ENCODE data around the gene ZFPM1. TPM values are rescaled to one million over a fixed set of nuclear protein-coding genes. Genes with fewer than 3 reads are reported as not detected.

ZFPM1 gene
- total RNA-seq, 2 donors from 2014 or later = 18.1 to 21.5 TPM

GRCh38 chr16:88427376-88427775 lies 25.7 kb upstream of the ZFPM1 start:
- Histone ChIP-seq H3K4me1 (ENCODE audit: control insufficient read depth, insufficient read depth, low read length) (no peaks in the 10 kb centered on the region), H3K4me3 (ENCODE audit: low read length) (no peak overlapping the region), H3K27me3 (ENCODE audit: control insufficient read depth, insufficient read depth, low read length, poor library complexity, severe bottlenecking) (peaks cover 11% of the 10 kb centered on the region), H3K27ac (ENCODE audit: low read depth, low read length) (no peak overlapping the region), H3K9ac (ENCODE audit: extremely low read depth, low read length, poor library complexity, severe bottlenecking) (no peak overlapping the region), H3K9me3 (ENCODE audit: control insufficient read depth, low read length) (no peaks in the 10 kb centered on the region), H3K36me3 (ENCODE audit: control insufficient read depth, insufficient read depth, low read length) (no peaks in the 10 kb centered on the region)
- H3K36me3 Mint-ChIP-seq (ENCODE audit: low read depth) = no peaks in the 10 kb centered on the region
- DNase-seq = no peak
- no peaks in the 10 kb centered on the region for H3K9me3 Mint-ChIP-seq
- no peak overlapping the region for H3K27ac Mint-ChIP-seq
- H3K4me3 Mint-ChIP-seq = no peak overlapping the region
- 92 to 94% methylated on average over 5 to 19 of the region's 19 CpGs for WGBS, 2 experiments (ENCODE audit: insufficient coverage in 1 of 2, insufficient read length in 1 of 2)
- no peaks in the 10 kb centered on the region for H3K4me1 Mint-ChIP-seq
- H3K27me3 Mint-ChIP-seq (ENCODE audit: insufficient read depth) = peaks cover 2% of the 10 kb centered on the region
- TF ChIP-seq CTCF (conservative IDR thresholded peaks at IDR 0.05) = no peak

- Mint-ChIP-seq H3K27ac (no peak overlapping the region), H3K4me3 (no peak overlapping the region), H3K4me1 (no peaks in the 10 kb centered on the region), H3K36me3 (ENCODE audit: low read depth) (no peaks in the 10 kb centered on the region), H3K9me3 (no peaks in the 10 kb centered on the region), H3K27me3 (ENCODE audit: insufficient read depth) (peaks cover 2% of the 10 kb centered on the region)
- no peak overlapping the region for H3K27ac ChIP-seq (ENCODE audit: low read depth, low read length)
- no peak for TF ChIP-seq CTCF (conservative IDR thresholded peaks at IDR 0.05)
- no peak for DNase-seq
- no peak overlapping the region for H3K9ac ChIP-seq (ENCODE audit: extremely low read depth, low read length, poor library complexity, severe bottlenecking)
- H3K9me3 ChIP-seq (ENCODE audit: control insufficient read depth, low read length) = no peaks in the 10 kb centered on the region
- 92 to 96% methylated on average over 15 to 19 of the region's 19 CpGs for WGBS, 2 experiments (ENCODE audit: insufficient coverage in 1 of 2, insufficient read length in 1 of 2)
- no peak overlapping the region for H3K4me3 ChIP-seq (ENCODE audit: low read length)
- H3K36me3 ChIP-seq (ENCODE audit: control insufficient read depth, insufficient read depth, low read length) = no peaks in the 10 kb centered on the region
- H3K4me1 ChIP-seq (ENCODE audit: control insufficient read depth, insufficient read depth, low read length) = no peaks in the 10 kb centered on the region
- H3K27me3 ChIP-seq (ENCODE audit: control insufficient read depth, insufficient read depth, low read length, poor library complexity, severe bottlenecking) = peaks cover 11% of the 10 kb centered on the region
Measured at GRCh38 chr16:88428156-88428555, 24.9 kb upstream of the ZFPM1 start.

- Mint-ChIP-seq H3K27me3 (ENCODE audit: insufficient read depth) (peaks cover 2% of the 10 kb centered on the region), H3K27ac (no peak overlapping the region), H3K36me3 (ENCODE audit: low read depth) (no peaks in the 10 kb centered on the region), H3K4me1 (no peaks in the 10 kb centered on the region), H3K4me3 (no peak overlapping the region), H3K9me3 (no peaks in the 10 kb centered on the region)
- peak; percentile 54 for TF ChIP-seq CTCF (conservative IDR thresholded peaks at IDR 0.05)
- no peak overlapping the region for H3K9ac ChIP-seq (ENCODE audit: extremely low read depth, low read length, poor library complexity, severe bottlenecking)
- H3K27me3 ChIP-seq (ENCODE audit: control insufficient read depth, insufficient read depth, low read length, poor library complexity, severe bottlenecking) = peaks cover 11% of the 10 kb centered on the region
- H3K4me1 ChIP-seq (ENCODE audit: control insufficient read depth, insufficient read depth, low read length) = no peaks in the 10 kb centered on the region
- no peak for DNase-seq
- no peaks in the 10 kb centered on the region for H3K9me3 ChIP-seq (ENCODE audit: control insufficient read depth, low read length)
- no peak overlapping the region for H3K27ac ChIP-seq (ENCODE audit: low read depth, low read length)
- H3K4me3 ChIP-seq (ENCODE audit: low read length) = no peak overlapping the region
- H3K36me3 ChIP-seq (ENCODE audit: control insufficient read depth, insufficient read depth, low read length) = no peaks in the 10 kb centered on the region
- 87 to 92% methylated on average over 14 to 34 of the region's 34 CpGs for WGBS, 2 experiments (ENCODE audit: insufficient coverage in 1 of 2, insufficient read length in 1 of 2)
Measured at GRCh38 chr16:88428616-88429386, 24.3 kb upstream of the ZFPM1 start.
